GM18511 (cell line): ENCODE measurements around the gene OR52N2.

Source experiments
- ATAC-seq: cut with Tn5 transposase; IDR thresholded peaks from one replicate; pipeline ENCODE4 v1.9.1; 2021; ENCODE audit warnings: mild to moderate bottlenecking, moderate library complexity; ENCODE audit not compliant: unreplicated experiment

Gene OR52N2

GRCh38 chr11:5808500-5809121 lies at the start of gene OR52N2:
Gene OR52N2, plus strand, starts transcription at chr11:5808924. Its CDS starts 11,412 bp downstream, at chr11:5820336.
- ATAC-seq, result peak; percentile 98

- no peak for ATAC-seq
Measured at GRCh38 chr11:5767056-5767455, 41.7 kb upstream of the OR52N2 start.

GRCh38 chr11:5783255-5783654 lies 25.5 kb upstream of the OR52N2 start, which contains the start of gene OR52N5:
Gene OR52N5, minus strand, starts transcription at chr11:5783355. Its CDS starts 4,721 bp downstream, at chr11:5778634.
- no peak for ATAC-seq

GRCh38 chr11:5791165-5791564 lies 17.6 kb upstream of the OR52N2 start, which contains the start of gene OR52N1:
Gene OR52N1, minus strand, starts transcription at chr11:5791265. Its CDS starts 2,449 bp downstream, at chr11:5788816.
- ATAC-seq, result no peak

GRCh38 chr11:5796541-5796940 lies 12.2 kb upstream of the OR52N2 start:
- ATAC-seq, result no peak

GRCh38 chr11:5803982-5804381 lies 4.7 kb upstream of the OR52N2 start:
- no peak for ATAC-seq

- no peak for ATAC-seq
Measured at GRCh38 chr11:5807580-5807979, 1.1 kb upstream of the OR52N2 start.

GRCh38 chr11:5809122-5809519 lies 397 bp downstream of the OR52N2 start:
- peak; percentile 42 for ATAC-seq

- ATAC-seq, result no peak
Measured at GRCh38 chr11:5809905-5810795, 1.4 kb downstream of the OR52N2 start.

GRCh38 chr11:5815534-5815933 lies 6.8 kb downstream of the OR52N2 start:
- ATAC-seq, result peak; percentile 54

GRCh38 chr11:5818245-5818886 lies 9.6 kb downstream of the OR52N2 start:
- ATAC-seq, result peak; percentile 65

GRCh38 chr11:5831196-5831829 lies 22.6 kb downstream of the OR52N2 start:
- no peak for ATAC-seq

- no peak for ATAC-seq
Measured at GRCh38 chr11:5833446-5833845, 24.7 kb downstream of the OR52N2 start.

GRCh38 chr11:5837695-5838094 lies 29.0 kb downstream of the OR52N2 start:
- ATAC-seq, result no peak

GRCh38 chr11:5841797-5842196 lies 33.1 kb downstream of the OR52N2 start, which contains the start of gene OR52E6:
Gene OR52E6, minus strand, starts transcription at chr11:5841897. Its CDS starts 0 bp downstream, at chr11:5841897.
- ATAC-seq, result no peak

- ATAC-seq, result no peak
Measured at GRCh38 chr11:5846701-5847100, 38.0 kb downstream of the OR52N2 start.

GRCh38 chr11:5847711-5848110 lies 39.0 kb downstream of the OR52N2 start:
- no peak for ATAC-seq

GRCh38 chr11:5851002-5851401 lies 42.3 kb downstream of the OR52N2 start:
- no peak for ATAC-seq

GRCh38 chr11:5857590-5857989 lies 48.9 kb downstream of the OR52N2 start, which contains the start of gene OR52E8:
Gene OR52E8, minus strand, starts transcription at chr11:5857690. Its CDS starts 0 bp downstream, at chr11:5857690.
- no peak for ATAC-seq

- no peak for ATAC-seq
Measured at GRCh38 chr11:5865826-5866225, 57.1 kb downstream of the OR52N2 start.
